ENCODE measurements around the gene SRD5A1. TPM values are rescaled to one million over a fixed set of nuclear protein-coding genes. Genes with fewer than 3 reads are reported as not detected.

Gene SRD5A1
- total and polyA plus RNA-seq, 2 experiments from 2014 or later: 18.2 to 87.3 TPM

DNA sequence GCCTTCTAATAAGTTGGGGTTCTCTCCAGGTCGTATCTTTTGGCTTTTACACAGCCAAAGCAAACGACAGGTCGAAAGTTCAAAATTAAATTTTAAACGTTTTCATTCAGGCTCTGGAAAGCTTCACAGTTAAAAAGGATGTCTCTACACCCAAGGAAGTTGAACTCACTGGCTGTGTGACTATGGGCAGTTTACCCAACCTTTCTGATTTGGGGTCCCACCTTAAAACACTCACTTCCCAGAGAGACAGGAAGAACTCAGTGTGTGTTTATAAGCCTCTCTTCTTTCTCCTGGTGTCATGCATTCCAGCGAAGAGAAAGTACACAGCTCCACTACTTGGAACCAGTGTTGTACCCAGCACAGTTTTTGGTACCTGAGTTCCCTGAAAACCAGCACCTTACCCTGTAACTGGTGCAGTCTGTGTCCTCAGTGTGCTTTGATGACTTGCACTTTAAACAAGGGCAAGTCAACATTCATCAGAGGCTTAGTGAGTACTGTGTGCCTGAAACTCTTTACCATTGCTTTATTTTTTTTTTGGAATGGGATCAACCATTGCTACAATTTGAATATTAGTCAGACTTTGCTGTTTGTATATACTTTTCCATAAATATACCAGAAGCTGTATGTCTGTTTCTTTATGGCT, 1.7 kb downstream of the SRD5A1 start:
- Mint-ChIP-seq H3K36me3 (ENCODE audit: low read depth) (peaks cover 30% of the 10 kb centered on the region), H3K4me1 (peaks cover 13% of the 10 kb centered on the region), H3K27ac (no peak overlapping the region), H3K4me3 (peak overlapping the region; percentile 100), H3K27me3 (ENCODE audit: insufficient read depth, low read depth, poor library complexity) (peaks cover 7% of the 10 kb centered on the region), H3K9me3 (no peaks in the 10 kb centered on the region)
- H3K36me3 ChIP-seq (ENCODE audit: insufficient read depth): 0 out of 2 replicates have a peak, but pooled peaks cover 7% of the 10 kb centered on the region
- H3K27ac ChIP-seq (ENCODE audit: low read depth): no peak overlapping the region
- H3K9me2 ChIP-seq (ENCODE audit: insufficient read depth): no peaks in the 10 kb centered on the region
- H3K79me2 ChIP-seq (replicated peaks; ENCODE audit: insufficient read depth): peaks cover 93% of the 10 kb centered on the region
- no peaks in the 10 kb centered on the region for H3K27me3 ChIP-seq (ENCODE audit: insufficient read depth)
- H3K4me3 ChIP-seq: peak overlapping the region; percentile 97
- H3K4me1 ChIP-seq (ENCODE audit: insufficient read depth): peaks cover 14% of the 10 kb centered on the region
- ATAC-seq (no peak), DNase-seq (ENCODE audit: low spot score) (no peak)
- H3K4me2 ChIP-seq: peak overlapping the region; percentile 64
- H2AFZ ChIP-seq: no peak overlapping the region
- no peaks in the 10 kb centered on the region; the same call in 1 of the 2 replicates for H3F3A ChIP-seq (replicated peaks; ENCODE audit: low read depth)
- peaks cover 31% of the 10 kb centered on the region for H4K20me1 ChIP-seq (replicated peaks; ENCODE audit: insufficient read depth)
- TF ChIP-seq ZNF114 (CRISPR knock-in tag; IDR thresholded peaks at IDR 0.05) (no peak), STAT1 (IDR thresholded peaks at IDR 0.05; ENCODE audit: unreplicated experiment) (no peak), NANOG (IDR thresholded peaks at IDR 0.05; ENCODE audit: borderline replicate concordance) (no peak)
- TF ChIP-seq, protein P1, sequence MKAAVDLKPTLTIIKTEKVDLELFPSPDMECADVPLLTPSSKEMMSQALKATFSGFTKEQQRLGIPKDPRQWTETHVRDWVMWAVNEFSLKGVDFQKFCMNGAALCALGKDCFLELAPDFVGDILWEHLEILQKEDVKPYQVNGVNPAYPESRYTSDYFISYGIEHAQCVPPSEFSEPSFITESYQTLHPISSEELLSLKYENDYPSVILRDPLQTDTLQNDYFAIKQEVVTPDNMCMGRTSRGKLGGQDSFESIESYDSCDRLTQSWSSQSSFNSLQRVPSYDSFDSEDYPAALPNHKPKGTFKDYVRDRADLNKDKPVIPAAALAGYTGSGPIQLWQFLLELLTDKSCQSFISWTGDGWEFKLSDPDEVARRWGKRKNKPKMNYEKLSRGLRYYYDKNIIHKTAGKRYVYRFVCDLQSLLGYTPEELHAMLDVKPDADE (IDR thresholded peaks at IDR 0.05): no peak
- TF ChIP-seq, protein P2, sequence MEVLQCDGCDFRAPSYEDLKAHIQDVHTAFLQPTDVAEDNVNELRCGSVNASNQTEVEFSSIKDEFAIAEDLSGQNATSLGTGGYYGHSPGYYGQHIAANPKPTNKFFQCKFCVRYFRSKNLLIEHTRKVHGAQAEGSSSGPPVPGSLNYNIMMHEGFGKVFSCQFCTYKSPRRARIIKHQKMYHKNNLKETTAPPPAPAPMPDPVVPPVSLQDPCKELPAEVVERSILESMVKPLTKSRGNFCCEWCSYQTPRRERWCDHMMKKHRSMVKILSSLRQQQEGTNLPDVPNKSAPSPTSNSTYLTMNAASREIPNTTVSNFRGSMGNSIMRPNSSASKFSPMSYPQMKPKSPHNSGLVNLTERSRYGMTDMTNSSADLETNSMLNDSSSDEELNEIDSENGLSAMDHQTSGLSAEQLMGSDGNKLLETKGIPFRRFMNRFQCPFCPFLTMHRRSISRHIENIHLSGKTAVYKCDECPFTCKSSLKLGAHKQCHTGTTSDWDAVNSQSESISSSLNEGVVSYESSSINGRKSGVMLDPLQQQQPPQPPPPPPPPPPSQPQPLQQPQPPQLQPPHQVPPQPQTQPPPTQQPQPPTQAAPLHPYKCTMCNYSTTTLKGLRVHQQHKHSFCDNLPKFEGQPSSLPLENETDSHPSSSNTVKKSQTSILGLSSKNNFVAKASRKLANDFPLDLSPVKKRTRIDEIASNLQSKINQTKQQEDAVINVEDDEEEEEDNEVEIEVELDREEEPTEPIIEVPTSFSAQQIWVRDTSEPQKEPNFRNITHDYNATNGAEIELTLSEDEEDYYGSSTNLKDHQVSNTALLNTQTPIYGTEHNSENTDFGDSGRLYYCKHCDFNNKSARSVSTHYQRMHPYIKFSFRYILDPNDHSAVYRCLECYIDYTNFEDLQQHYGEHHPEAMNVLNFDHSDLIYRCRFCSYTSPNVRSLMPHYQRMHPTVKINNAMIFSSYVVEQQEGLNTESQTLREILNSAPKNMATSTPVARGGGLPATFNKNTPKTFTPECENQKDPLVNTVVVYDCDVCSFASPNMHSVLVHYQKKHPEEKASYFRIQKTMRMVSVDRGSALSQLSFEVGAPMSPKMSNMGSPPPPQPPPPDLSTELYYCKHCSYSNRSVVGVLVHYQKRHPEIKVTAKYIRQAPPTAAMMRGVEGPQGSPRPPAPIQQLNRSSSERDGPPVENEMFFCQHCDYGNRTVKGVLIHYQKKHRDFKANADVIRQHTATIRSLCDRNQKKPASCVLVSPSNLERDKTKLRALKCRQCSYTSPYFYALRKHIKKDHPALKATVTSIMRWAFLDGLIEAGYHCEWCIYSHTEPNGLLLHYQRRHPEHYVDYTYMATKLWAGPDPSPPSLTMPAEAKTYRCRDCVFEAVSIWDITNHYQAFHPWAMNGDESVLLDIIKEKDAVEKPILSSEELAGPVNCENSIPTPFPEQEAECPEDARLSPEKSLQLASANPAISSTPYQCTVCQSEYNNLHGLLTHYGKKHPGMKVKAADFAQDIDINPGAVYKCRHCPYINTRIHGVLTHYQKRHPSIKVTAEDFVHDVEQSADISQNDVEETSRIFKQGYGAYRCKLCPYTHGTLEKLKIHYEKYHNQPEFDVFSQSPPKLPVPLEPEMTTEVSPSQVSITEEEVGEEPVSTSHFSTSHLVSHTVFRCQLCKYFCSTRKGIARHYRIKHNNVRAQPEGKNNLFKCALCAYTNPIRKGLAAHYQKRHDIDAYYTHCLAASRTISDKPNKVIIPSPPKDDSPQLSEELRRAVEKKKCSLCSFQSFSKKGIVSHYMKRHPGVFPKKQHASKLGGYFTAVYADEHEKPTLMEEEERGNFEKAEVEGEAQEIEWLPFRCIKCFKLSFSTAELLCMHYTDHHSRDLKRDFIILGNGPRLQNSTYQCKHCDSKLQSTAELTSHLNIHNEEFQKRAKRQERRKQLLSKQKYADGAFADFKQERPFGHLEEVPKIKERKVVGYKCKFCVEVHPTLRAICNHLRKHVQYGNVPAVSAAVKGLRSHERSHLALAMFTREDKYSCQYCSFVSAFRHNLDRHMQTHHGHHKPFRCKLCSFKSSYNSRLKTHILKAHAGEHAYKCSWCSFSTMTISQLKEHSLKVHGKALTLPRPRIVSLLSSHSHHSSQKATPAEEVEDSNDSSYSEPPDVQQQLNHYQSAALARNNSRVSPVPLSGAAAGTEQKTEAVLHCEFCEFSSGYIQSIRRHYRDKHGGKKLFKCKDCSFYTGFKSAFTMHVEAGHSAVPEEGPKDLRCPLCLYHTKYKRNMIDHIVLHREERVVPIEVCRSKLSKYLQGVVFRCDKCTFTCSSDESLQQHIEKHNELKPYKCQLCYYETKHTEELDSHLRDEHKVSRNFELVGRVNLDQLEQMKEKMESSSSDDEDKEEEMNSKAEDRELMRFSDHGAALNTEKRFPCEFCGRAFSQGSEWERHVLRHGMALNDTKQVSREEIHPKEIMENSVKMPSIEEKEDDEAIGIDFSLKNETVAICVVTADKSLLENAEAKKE (CRISPR knock-in tag; IDR thresholded peaks at IDR 0.05): no peak
